HepG2 (cell line): Measurements from ENCODE around the gene FURIN.

Source experiments
- BHLHE40 ChIP-seq: IDR thresholded peaks from 2 replicates; pipeline ENCODE4 v1.6.1; 2011; ENCODE audit warnings: low read length, improper control_type of control experiment
- DNMT3B ChIP-seq: conservative IDR thresholded peaks from 2 replicates; pipeline ENCODE4 v1.6.1; 2016; ENCODE audit warnings: missing biosample characterization, control low read depth
- EP300 ChIP-seq, 3 experiments: sonication (generic) in 1 of 3; formaldehyde crosslinking in 1 of 3; IDR thresholded peaks; 2 replicates each; pipeline versions ENCODE4 v1.5.1 to v1.6.1; 2011 to 2020; ENCODE audit warnings: low read depth in 2 of 3, low read length in 2 of 3, borderline replicate concordance in 1 of 3, improper control_type of control experiment in 1 of 3, mild to moderate bottlenecking in 1 of 3, missing genetic modification reagents in 1 of 3, moderate library complexity in 1 of 3
- HOXA5 ChIP-seq: sonication (generic); formaldehyde crosslinking; IDR thresholded peaks from 2 replicates; pipeline ENCODE4 v1.4.0; 2020; ENCODE audit warnings: missing genetic modification reagents
- MXI1 ChIP-seq: IDR thresholded peaks from 3 replicates; pipeline ENCODE4 v1.6.1; 2012; ENCODE audit warnings: low read depth, low read length, inconsistent platforms, borderline replicate concordance
- NAIF1 ChIP-seq: sonication (generic); formaldehyde crosslinking; IDR thresholded peaks from 2 replicates; pipeline ENCODE4 v1.5.0; 2020; ENCODE audit warnings: mild to moderate bottlenecking, missing genetic modification reagents, borderline replicate concordance
- RFX5 ChIP-seq: IDR thresholded peaks from 2 replicates; pipeline ENCODE4 v1.6.1; 2011; ENCODE audit warnings: low read depth, low read length, improper control_type of control experiment
- SMC3 ChIP-seq: IDR thresholded peaks from 2 replicates; pipeline ENCODE4 v1.6.1; 2011; ENCODE audit warnings: low read length, improper control_type of control experiment
- TGIF2 ChIP-seq: IDR thresholded peaks from 2 replicates; pipeline ENCODE4 v1.6.1; 2016; ENCODE audit warnings: control low read depth, missing compliant biosample characterization
- ZNF44 ChIP-seq: sonication (generic); formaldehyde crosslinking; IDR thresholded peaks from 2 replicates; pipeline ENCODE4 v1.5.1; 2020; ENCODE audit warnings: mild to moderate bottlenecking, missing genetic modification reagents
- TF ChIP-seq, protein P1 (sequence below): sonication (generic); formaldehyde crosslinking; IDR thresholded peaks from 2 replicates; pipeline ENCODE4 v1.5.0; 2020; ENCODE audit warnings: mild to moderate bottlenecking, missing genetic modification reagents, moderate library complexity
- TF ChIP-seq, protein P2 (sequence below): sonication (generic); formaldehyde crosslinking; IDR thresholded peaks from 2 replicates; pipeline ENCODE4 v1.5.0; 2020; ENCODE audit warnings: missing genetic modification reagents

GRCh38 chr15:90871716-90872485 is 3.5 kb downstream of the FURIN start:
- TF ChIP-seq SMC3 (no peak), RFX5 (no peak), DNMT3B (CRISPR knock-in tag) (no peak), ZNF44 (no peak), HOXA5 (no peak), NAIF1 (no peak), TGIF2 (no peak), MXI1 (no peak), EP300 (IDR thresholded peaks at IDR 0.05; ENCODE audit: low read depth in 2 of 2, low read length in 2 of 2) (0 out of 4 replicates have a peak, but pooled peaks of 1 of the 2 experiments have one; percentile 13), EP300 (CRISPR knock-in tag; IDR thresholded peaks at IDR 0.05; ENCODE audit: borderline replicate concordance) (no peak), BHLHE40 (no peak)
- TF ChIP-seq, protein P1, sequence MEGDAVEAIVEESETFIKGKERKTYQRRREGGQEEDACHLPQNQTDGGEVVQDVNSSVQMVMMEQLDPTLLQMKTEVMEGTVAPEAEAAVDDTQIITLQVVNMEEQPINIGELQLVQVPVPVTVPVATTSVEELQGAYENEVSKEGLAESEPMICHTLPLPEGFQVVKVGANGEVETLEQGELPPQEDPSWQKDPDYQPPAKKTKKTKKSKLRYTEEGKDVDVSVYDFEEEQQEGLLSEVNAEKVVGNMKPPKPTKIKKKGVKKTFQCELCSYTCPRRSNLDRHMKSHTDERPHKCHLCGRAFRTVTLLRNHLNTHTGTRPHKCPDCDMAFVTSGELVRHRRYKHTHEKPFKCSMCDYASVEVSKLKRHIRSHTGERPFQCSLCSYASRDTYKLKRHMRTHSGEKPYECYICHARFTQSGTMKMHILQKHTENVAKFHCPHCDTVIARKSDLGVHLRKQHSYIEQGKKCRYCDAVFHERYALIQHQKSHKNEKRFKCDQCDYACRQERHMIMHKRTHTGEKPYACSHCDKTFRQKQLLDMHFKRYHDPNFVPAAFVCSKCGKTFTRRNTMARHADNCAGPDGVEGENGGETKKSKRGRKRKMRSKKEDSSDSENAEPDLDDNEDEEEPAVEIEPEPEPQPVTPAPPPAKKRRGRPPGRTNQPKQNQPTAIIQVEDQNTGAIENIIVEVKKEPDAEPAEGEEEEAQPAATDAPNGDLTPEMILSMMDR (CRISPR knock-in tag), result no peak
- TF ChIP-seq, protein P2, sequence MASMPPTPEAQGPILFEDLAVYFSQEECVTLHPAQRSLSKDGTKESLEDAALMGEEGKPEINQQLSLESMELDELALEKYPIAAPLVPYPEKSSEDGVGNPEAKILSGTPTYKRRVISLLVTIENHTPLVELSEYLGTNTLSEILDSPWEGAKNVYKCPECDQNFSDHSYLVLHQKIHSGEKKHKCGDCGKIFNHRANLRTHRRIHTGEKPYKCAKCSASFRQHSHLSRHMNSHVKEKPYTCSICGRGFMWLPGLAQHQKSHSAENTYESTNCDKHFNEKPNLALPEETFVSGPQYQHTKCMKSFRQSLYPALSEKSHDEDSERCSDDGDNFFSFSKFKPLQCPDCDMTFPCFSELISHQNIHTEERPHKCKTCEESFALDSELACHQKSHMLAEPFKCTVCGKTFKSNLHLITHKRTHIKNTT (CRISPR knock-in tag), result no peak
